ENCODE measurements around the gene PRDM4. TPM values are rescaled to one million over a fixed set of nuclear protein-coding genes. Genes with fewer than 3 reads are reported as not detected.
"Not testable (repeated sequence)": the region's sequence is repeated elsewhere in the genome, so short reads cannot be mapped to it uniquely, and the experiment has no call there.

The PRDM4 gene
- total and polyA plus RNA-seq, 2 donors (not counting 1 experiment from before 2014, with no cell fraction given) = 22.5 to 23.9 TPM

DNA sequence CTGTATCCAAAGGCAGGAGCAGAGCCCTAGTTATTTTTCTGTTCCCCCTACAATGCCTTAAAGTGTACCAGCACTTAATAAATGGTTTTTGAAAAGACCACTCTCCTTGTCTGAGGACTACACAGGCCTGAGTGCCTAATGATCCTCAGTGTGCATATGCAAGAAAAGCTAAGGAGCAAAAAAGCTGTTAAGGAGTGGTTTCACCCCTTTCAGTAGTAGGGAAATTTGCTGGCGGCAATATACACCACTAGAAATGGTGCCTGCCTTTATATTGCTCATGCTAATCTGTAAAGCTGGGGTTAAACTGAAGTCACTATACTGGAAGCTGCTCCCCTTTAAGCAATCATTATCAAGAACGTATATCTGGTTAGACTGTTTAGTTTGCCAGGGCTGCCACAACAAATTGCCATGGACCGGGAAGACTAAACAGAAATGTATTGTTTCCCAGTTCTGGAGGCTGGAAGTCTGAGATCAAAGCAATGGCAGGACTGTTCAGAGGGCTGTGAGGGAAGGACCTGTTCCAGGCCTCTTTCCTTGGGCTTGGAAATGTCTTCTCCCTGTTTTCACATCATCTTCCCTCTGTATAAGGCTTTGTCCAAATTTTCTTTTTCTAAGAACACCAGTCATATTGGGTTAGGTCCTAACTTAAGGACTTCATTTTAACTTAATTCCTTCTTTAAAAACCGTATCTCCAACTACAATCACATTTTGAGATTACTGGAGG lies 30.2 kb downstream of the PRDM4 start:
- H3K9me3 ChIP-seq (ENCODE audit: control insufficient read depth, insufficient read depth, low read depth, low read length) = no peaks in the 10 kb centered on the region
- H2AFZ ChIP-seq (ENCODE audit: low read length) = no peak overlapping the region
- no peaks in the 10 kb centered on the region for H3K27me3 ChIP-seq (ENCODE audit: control insufficient read depth, insufficient read depth, low read length)
- no peak overlapping the region for H3K4me2 ChIP-seq (ENCODE audit: extremely low read depth, insufficient read depth, low read length)
- no peak overlapping the region for H3K9ac ChIP-seq (ENCODE audit: insufficient read depth, low read length)
- H3K79me2 ChIP-seq (ENCODE audit: control insufficient read depth, insufficient read depth, low read length) = no peaks in the 10 kb centered on the region
- TF ChIP-seq, protein P1, sequence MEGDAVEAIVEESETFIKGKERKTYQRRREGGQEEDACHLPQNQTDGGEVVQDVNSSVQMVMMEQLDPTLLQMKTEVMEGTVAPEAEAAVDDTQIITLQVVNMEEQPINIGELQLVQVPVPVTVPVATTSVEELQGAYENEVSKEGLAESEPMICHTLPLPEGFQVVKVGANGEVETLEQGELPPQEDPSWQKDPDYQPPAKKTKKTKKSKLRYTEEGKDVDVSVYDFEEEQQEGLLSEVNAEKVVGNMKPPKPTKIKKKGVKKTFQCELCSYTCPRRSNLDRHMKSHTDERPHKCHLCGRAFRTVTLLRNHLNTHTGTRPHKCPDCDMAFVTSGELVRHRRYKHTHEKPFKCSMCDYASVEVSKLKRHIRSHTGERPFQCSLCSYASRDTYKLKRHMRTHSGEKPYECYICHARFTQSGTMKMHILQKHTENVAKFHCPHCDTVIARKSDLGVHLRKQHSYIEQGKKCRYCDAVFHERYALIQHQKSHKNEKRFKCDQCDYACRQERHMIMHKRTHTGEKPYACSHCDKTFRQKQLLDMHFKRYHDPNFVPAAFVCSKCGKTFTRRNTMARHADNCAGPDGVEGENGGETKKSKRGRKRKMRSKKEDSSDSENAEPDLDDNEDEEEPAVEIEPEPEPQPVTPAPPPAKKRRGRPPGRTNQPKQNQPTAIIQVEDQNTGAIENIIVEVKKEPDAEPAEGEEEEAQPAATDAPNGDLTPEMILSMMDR (conservative IDR thresholded peaks at IDR 0.05 in 1 of 2, IDR thresholded peaks at IDR 0.05 in 1 of 2; ENCODE audit: low read depth in 1 of 2, low read length in 2 of 2) = no peak
- TF ChIP-seq EZH2 (IDR thresholded peaks at IDR 0.05; ENCODE audit: low read length, missing control alignments) = no peak
- H4K20me1 ChIP-seq (ENCODE audit: control insufficient read depth, extremely low read depth, insufficient read depth, low read length) = no peaks in the 10 kb centered on the region
- no peaks in the 10 kb centered on the region for H3K4me1 ChIP-seq (ENCODE audit: control insufficient read depth, extremely low read depth, insufficient read depth, low read length)
- no peak for DNase-seq (ENCODE audit: low read depth in 2 of 2)
- H3K36me3 ChIP-seq (ENCODE audit: control insufficient read depth, insufficient read depth, low read length) = peaks cover 7% of the 10 kb centered on the region
- no peak overlapping the region for H3K4me3 ChIP-seq (replicated peaks in 1 of 4; ENCODE audit: control extremely low read depth in 1 of 4, insufficient read depth in 1 of 4, low read depth in 3 of 4, low read length in 4 of 4)
- H3K27ac ChIP-seq (ENCODE audit: insufficient read depth, low read length) = no peak overlapping the region

DNA sequence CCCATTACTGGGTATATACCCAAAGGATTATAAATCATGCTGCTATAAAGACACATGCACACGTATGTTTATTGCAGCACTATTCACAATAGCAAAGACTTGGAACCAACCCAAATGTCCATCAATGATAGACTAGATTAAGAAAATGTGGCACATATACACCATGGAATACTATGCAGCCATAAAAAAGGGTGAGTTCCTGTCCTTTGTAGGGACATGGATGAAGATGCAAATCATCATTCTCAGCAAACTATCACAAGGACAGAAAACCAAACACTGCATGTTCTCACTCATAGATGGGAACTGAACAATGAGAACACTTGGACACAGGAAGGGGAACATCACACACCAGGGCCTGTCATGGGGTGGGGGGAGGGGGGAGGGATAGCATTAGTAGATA lies 33.2 kb downstream of the PRDM4 start:
- H3K36me3 ChIP-seq (ENCODE audit: control insufficient read depth, insufficient read depth, low read length); H3K4me3 ChIP-seq (replicated peaks in 1 of 4; ENCODE audit: control extremely low read depth in 1 of 4, insufficient read depth in 1 of 4, low read depth in 3 of 4, low read length in 4 of 4); H3K9ac ChIP-seq (ENCODE audit: insufficient read depth, low read length); DNase-seq (ENCODE audit: low read depth in 2 of 2); H3K4me1 ChIP-seq (ENCODE audit: control insufficient read depth, extremely low read depth, insufficient read depth, low read length); H3K27ac ChIP-seq (ENCODE audit: insufficient read depth, low read length); H3K27me3 ChIP-seq (ENCODE audit: control insufficient read depth, insufficient read depth, low read length); H3K4me2 ChIP-seq (ENCODE audit: extremely low read depth, insufficient read depth, low read length); H3K79me2 ChIP-seq (ENCODE audit: control insufficient read depth, insufficient read depth, low read length); H4K20me1 ChIP-seq (ENCODE audit: control insufficient read depth, extremely low read depth, insufficient read depth, low read length); H3K9me3 ChIP-seq (ENCODE audit: control insufficient read depth, insufficient read depth, low read depth, low read length); H2AFZ ChIP-seq (ENCODE audit: low read length): not testable (repeated sequence)

DNA sequence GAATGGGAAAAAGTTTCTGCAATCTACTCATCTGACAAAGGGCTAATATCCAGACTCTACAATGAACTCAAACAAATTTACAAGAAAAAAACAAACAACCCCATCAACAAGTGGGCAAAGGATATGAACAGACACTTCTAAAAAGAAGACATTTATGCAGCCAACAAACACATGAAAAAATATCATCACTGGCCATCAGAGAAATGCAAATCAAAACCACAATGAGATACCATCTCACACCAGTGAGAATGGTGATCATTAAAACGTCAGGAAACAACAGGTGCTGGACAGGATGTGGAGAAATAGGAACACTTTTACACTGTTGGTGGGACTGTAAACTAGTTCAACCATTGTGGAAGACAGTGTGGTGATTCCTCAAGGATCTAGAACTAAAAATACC lies 33.6 kb downstream of the PRDM4 start:
- not testable (repeated sequence) for DNase-seq (ENCODE audit: low read depth in 2 of 2); H3K27me3 ChIP-seq (ENCODE audit: control insufficient read depth, insufficient read depth, low read length)

DNA sequence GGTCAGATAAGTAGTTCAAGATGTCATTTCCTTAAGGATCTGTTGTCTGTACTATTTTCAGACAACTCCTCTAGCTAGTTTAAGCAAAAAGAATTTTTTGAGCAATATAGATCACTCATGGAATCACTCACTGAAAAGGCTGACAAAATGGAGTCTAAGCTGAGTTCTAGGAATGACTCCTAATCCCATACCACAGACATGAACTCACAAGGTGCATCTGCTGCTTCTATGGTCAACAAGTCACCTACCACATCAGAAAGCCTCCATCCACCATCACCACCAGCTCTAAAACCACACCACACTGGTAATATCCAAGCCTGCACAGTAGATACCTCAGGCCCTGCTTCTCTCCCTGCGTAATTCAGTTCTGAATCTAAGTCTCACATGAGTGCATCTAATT lies 42.3 kb downstream of the PRDM4 start:
- H3K27me3 ChIP-seq (ENCODE audit: control insufficient read depth, insufficient read depth, low read length) = no peaks in the 10 kb centered on the region
- H3K4me2 ChIP-seq (ENCODE audit: extremely low read depth, insufficient read depth, low read length) = no peak overlapping the region
- H3K4me1 ChIP-seq (ENCODE audit: control insufficient read depth, extremely low read depth, insufficient read depth, low read length) = no peaks in the 10 kb centered on the region
- H2AFZ ChIP-seq (ENCODE audit: low read length) = no peak overlapping the region
- TF ChIP-seq EZH2 (IDR thresholded peaks at IDR 0.05; ENCODE audit: low read length, missing control alignments) = no peak
- TF ChIP-seq, protein P1 (conservative IDR thresholded peaks at IDR 0.05 in 1 of 2, IDR thresholded peaks at IDR 0.05 in 1 of 2; ENCODE audit: low read depth in 1 of 2, low read length in 2 of 2) = no peak
- no peak overlapping the region for H3K9ac ChIP-seq (ENCODE audit: insufficient read depth, low read length)
- no peaks in the 10 kb centered on the region for H3K9me3 ChIP-seq (ENCODE audit: control insufficient read depth, insufficient read depth, low read depth, low read length)
- DNase-seq (ENCODE audit: low read depth in 2 of 2) = no peak
- no peaks in the 10 kb centered on the region for H4K20me1 ChIP-seq (ENCODE audit: control insufficient read depth, extremely low read depth, insufficient read depth, low read length)
- no peaks in the 10 kb centered on the region for H3K79me2 ChIP-seq (ENCODE audit: control insufficient read depth, insufficient read depth, low read length)
- no peaks in the 10 kb centered on the region for H3K36me3 ChIP-seq (ENCODE audit: control insufficient read depth, insufficient read depth, low read length)
- H3K4me3 ChIP-seq (replicated peaks in 1 of 4; ENCODE audit: control extremely low read depth in 1 of 4, insufficient read depth in 1 of 4, low read depth in 3 of 4, low read length in 4 of 4) = no peak overlapping the region
- H3K27ac ChIP-seq (ENCODE audit: insufficient read depth, low read length) = no peak overlapping the region

More for the DNA sequence above, 33.6 kb downstream of the PRDM4 start:
- H3K4me2 ChIP-seq (ENCODE audit: extremely low read depth, insufficient read depth, low read length); H3K4me3 ChIP-seq (replicated peaks in 1 of 4; ENCODE audit: control extremely low read depth in 1 of 4, insufficient read depth in 1 of 4, low read depth in 3 of 4, low read length in 4 of 4); H3K27ac ChIP-seq (ENCODE audit: insufficient read depth, low read length); H3K79me2 ChIP-seq (ENCODE audit: control insufficient read depth, insufficient read depth, low read length); H3K9ac ChIP-seq (ENCODE audit: insufficient read depth, low read length); H3K9me3 ChIP-seq (ENCODE audit: control insufficient read depth, insufficient read depth, low read depth, low read length); H4K20me1 ChIP-seq (ENCODE audit: control insufficient read depth, extremely low read depth, insufficient read depth, low read length); H2AFZ ChIP-seq (ENCODE audit: low read length); H3K36me3 ChIP-seq (ENCODE audit: control insufficient read depth, insufficient read depth, low read length); H3K4me1 ChIP-seq (ENCODE audit: control insufficient read depth, extremely low read depth, insufficient read depth, low read length): not testable (repeated sequence)

Data from fibroblast of lung (primary cell).